ENCODE measurements around the gene MFAP3.

DNA sequence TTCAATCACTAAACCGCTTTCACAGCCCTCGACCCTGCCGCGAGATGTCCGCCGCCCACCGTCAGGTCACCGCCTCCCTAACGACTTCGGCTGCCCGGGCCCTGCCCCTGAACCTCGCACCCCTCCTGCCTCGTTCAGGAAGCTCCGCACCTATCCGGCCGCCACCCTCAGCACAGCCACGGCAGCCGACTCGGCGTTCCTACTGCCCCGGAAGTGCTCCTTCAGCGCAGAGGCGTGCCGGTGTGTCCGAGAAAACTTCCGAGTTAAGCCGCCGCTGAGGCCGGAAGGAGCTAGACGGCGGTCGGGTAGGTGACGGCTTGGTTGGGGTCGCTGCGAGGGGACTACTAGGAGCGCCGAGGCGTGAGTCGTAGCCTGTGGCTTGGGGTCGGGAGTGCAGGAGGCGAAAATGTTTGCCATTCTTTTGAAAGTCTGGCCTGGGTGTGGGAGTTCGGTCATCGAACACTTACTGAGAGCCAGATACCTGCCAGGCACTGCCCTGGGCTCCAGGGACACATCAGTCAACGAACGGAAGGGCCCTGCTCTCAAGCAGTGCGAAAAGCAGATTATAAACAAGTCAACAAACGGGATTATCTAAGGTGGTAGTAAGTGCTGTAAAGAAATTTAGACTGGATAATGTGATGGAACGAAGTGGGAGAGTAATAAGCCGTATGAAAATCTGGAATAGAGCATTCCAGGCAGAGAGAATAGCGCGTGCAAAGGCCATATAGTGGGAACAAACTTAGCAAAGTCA, at the start of gene MFAP3, which contains the start of gene FAM114A2:
- TF ChIP-seq POLR2A (IDR thresholded peaks at IDR 0.05; ENCODE audit: low read length) = peak; percentile 95
- no peak for TF ChIP-seq GATA1 (IDR thresholded peaks at IDR 0.05; ENCODE audit: low read depth, low read length)

All from erythroblast (primary cell).